ENCODE results near the gene CXCL14.

GRCh38 chr5:135526924-135527323 is 51.9 kb downstream of the CXCL14 start:
- no peak for TF ChIP-seq CTCF (IDR thresholded peaks at IDR 0.05)
- no peak for TF ChIP-seq EZH2 (IDR thresholded peaks at IDR 0.05; ENCODE audit: borderline replicate concordance, insufficient read depth, low read depth, low read length, poor library complexity, severe bottlenecking)

All from B cell (primary cell).